Spleen (tissue), 13 donors: ENCODE results near the gene MAMDC2. TPM values are rescaled to one million over a fixed set of nuclear protein-coding genes. Genes with fewer than 3 reads are reported as not detected.

Experiments used
- DNase-seq: peaks from one replicate; pipeline ENCODE4 v3.0.0-alpha.2; 2020
- H3K27ac ChIP-seq, 8 donors: fragments of 200-600 bp; sonication (generic) in 7 of 8; 1 replicate in 4 of 8; 2 replicates in 4 of 8; pipeline versions ENCODE4 v1.5.0 to v1.8.0; 2016 to 2021; ENCODE audit warnings: inconsistent platforms in 4 of 8, mild to moderate bottlenecking in 4 of 8, moderate library complexity in 1 of 8
- H3K27me3 ChIP-seq, 7 donors: fragments of 200-600 bp; sonication (generic) in 6 of 7; replicated peaks in 1 of 7; 1 replicate in 4 of 7; 2 replicates in 3 of 7; pipeline versions ENCODE4 v1.5.0 to v1.8.0; 2016 to 2021; ENCODE audit warnings: inconsistent platforms in 3 of 7, mild to moderate bottlenecking in 1 of 7
- H3K36me3 ChIP-seq, 6 donors: fragments of 200-600 bp; sonication (generic) in 5 of 6; 1 replicate in 4 of 6; 2 replicates in 2 of 6; pipeline versions ENCODE4 v1.5.0 to v1.8.0; 2016 to 2021; ENCODE audit warnings: inconsistent platforms in 2 of 6
- H3K4me1 ChIP-seq, 6 donors: fragments of 200-600 bp; sonication (generic) in 5 of 6; 1 replicate in 3 of 6; 2 replicates in 3 of 6; pipeline versions ENCODE4 v1.5.0 to v1.8.0; 2016 to 2021; ENCODE audit warnings: inconsistent platforms in 3 of 6
- H3K4me3 ChIP-seq, 8 donors: fragments of 200-600 bp; sonication (generic) in 7 of 8; 1 replicate in 4 of 8; 2 replicates in 4 of 8; pipeline versions ENCODE4 v1.5.0 to v1.8.0; 2016 to 2021; ENCODE audit warnings: inconsistent platforms in 4 of 8, mild to moderate bottlenecking in 4 of 8, moderate library complexity in 2 of 8
- H3K9me3 ChIP-seq, 8 donors: fragments of 200-600 bp; sonication (generic) in 7 of 8; 1 replicate in 4 of 8; 2 replicates in 4 of 8; pipeline versions ENCODE4 v1.5.0 to v1.8.0; 2016 to 2021; ENCODE audit warnings: inconsistent platforms in 4 of 8
- CTCF ChIP-seq, 11 experiments: fragments of 200-600 bp in 7 of 11; fragments of 450-650 bp in 4 of 11; sonication (generic) in 4 of 11; IDR thresholded peaks in 8 of 11; conservative IDR thresholded peaks in 3 of 11; 1 replicate in 7 of 11; 2 replicates in 4 of 11; pipeline versions ENCODE4 v1.4.0 to v1.8.0; 2016 to 2021; ENCODE audit warnings: antibody characterized with exemption in 11 of 11, inconsistent platforms in 4 of 11, mild to moderate bottlenecking in 1 of 11
- POLR2A ChIP-seq, 3 donors: fragments of 450-650 bp; IDR thresholded peaks; one replicate each; pipeline ENCODE4 v1.5.1; 2017; ENCODE audit warnings: antibody characterized with exemption in 3 of 3, mild to moderate bottlenecking in 1 of 3
- POLR2AphosphoS5 ChIP-seq, 3 donors: sonication (generic); formaldehyde crosslinking; IDR thresholded peaks; one replicate each; pipeline ENCODE4 v1.5.1; 2017; ENCODE audit warnings: antibody characterized with exemption in 3 of 3
- WGBS, 5 donors: extraction: QIAGEN DNeasy Blood & Tissue Kit in 3 of 5; methylation state at CpG; one replicate each; pipeline versions ENCODE4 v1.1.5 to v1.1.7; 2013 to 2018; 5-methylcytosine and 5-hydroxymethylcytosine counted together
- intact Hi-C: fragments of 100-400 bp; cut with DNase I; formaldehyde crosslinking; loops from one replicate; pipeline ENCODE4 v1.15.0; 2023; ENCODE audit warnings: low total_unique reads
- long read RNA-seq, 2 donors: transcript quantifications; one replicate each; lab custom pipeline, GENCODE V29; 2026
- polyA plus RNA-seq, 3 donors: library from polyadenylated mRNA; stranded (reverse); fragments of 200-250 nt; gene quantifications; one replicate each; pipeline ENCODE4 v1.2.1, GENCODE V29; 2013
- total RNA-seq, 7 donors: library from RNA; depleted of rRNA in 3 of 7; stranded (reverse); fragments of >200 nt in 3 of 7; fragmentation: NEBNext Ultra II Directional in 4 of 7; extraction: Animal tissue kit (Norgen Biotek cat#: 25700) in 4 of 7; gene quantifications; one replicate each; pipeline versions ENCODE4 v1.1.0 to v1.2.1, GENCODE V29; 2016 to 2021
- donor health status: healthy with polysubstance abuse.
- donor health status: DM: no; HTN: no; CAD: no; lungs with moderate emphysema.
- donor health status: DM: no; HTN: no; CAD: no.
- donor health status: Bipolar disorder and iron deficiency.
- donor health status: healthy.
- donor health status: DM: no; HTN: no; CAD: no.
- donor health status: DM: yes; HTN: yes; CAD: no.

The MAMDC2 gene
- total RNA-seq = 10 to 100 TPM in 6 of 7 donors, 1 to 10 TPM in 1; 9.3 to 65.5 (median 45.6) TPM
- 1 to 10 TPM; 1.5 to 5.3 (median 2.2) TPM for polyA plus RNA-seq
- long read RNA-seq, donor 1, transcript MAMDC2-201 (14 exons, 3,616 nt) = major isoform, 5 of 13 reads
- long read RNA-seq, donor 1, partial matches to known transcripts = 8 of 13 reads
- long read RNA-seq, donor 1, other reads (novel, unspliced or antisense) = 0 of 13 reads
- long read RNA-seq, donor 2, transcript MAMDC2-201 (14 exons, 3,616 nt) = major isoform, 5 of 12 reads
- long read RNA-seq, donor 2, partial matches to known transcripts = 7 of 12 reads
- long read RNA-seq, donor 2, other reads (novel, unspliced or antisense) = 0 of 12 reads

GRCh38 chr9:70043689-70044489 is at the start of gene MAMDC2:
Gene MAMDC2 (plus strand): TSS chr9:70043848. CDS start chr9:70044198, 350 bp downstream.
- Histone ChIP-seq H3K36me3 (no peaks in the 10 kb centered on the region), H3K27ac (peak within 1 kb of the TSS in 7 of 8 donors; percentile 2 to 78 (median 59)), H3K4me3 (peak within 1 kb of the TSS; percentile 16 to 66 (median 41)), H3K4me1 (peaks cover 0 to 37% (median 17%) of the 10 kb centered on the region in 6 donors), H3K9me3 (no peaks in the 10 kb centered on the region), H3K27me3 (peaks cover 0 to 55% (median 10%) of the 10 kb centered on the region in 7 donors)
- WGBS, 5 donors = 1 to 7% (median 4%) methylated on average over 41 to 55 of the region's 55 CpGs
- DNase-seq = peak; percentile 77
- TF ChIP-seq POLR2A (IDR thresholded peaks at IDR 0.05) = peak in 1 of 3 donors; percentile 30
- no peak for TF ChIP-seq CTCF (IDR thresholded peaks at IDR 0.05 in 8 of 11, conservative IDR thresholded peaks at IDR 0.05 in 3 of 11)
- peak; percentile 34 to 82 (median 79) for TF ChIP-seq POLR2AphosphoS5 (IDR thresholded peaks at IDR 0.05)
- intact Hi-C loops = no loop called here

GRCh38 chr9:69995846-69996245 is 47.8 kb upstream of the MAMDC2 start:
- no peak overlapping the region for H3K4me3 ChIP-seq
- no peaks in the 10 kb centered on the region for H3K36me3 ChIP-seq
- DNase-seq = no peak
- intact Hi-C loops = no loop called here
- TF ChIP-seq CTCF (IDR thresholded peaks at IDR 0.05 in 8 of 11, conservative IDR thresholded peaks at IDR 0.05 in 3 of 11) (no peak), POLR2A (IDR thresholded peaks at IDR 0.05) (no peak), POLR2AphosphoS5 (IDR thresholded peaks at IDR 0.05) (no peak)
- H3K27ac ChIP-seq = peak overlapping the region in 4 of 8 donors; percentile 6 to 57 (median 29)
- no peaks in the 10 kb centered on the region for H3K4me1 ChIP-seq
- H3K9me3 ChIP-seq = no peaks in the 10 kb centered on the region
- 82 to 96% (median 92%) methylated on average over 1 of the region's 1 CpG for WGBS, 5 donors
- H3K27me3 ChIP-seq = no peaks in the 10 kb centered on the region

- H3K27me3 ChIP-seq = no peaks in the 10 kb centered on the region
- intact Hi-C loops = no loop called here
- no peaks in the 10 kb centered on the region for H3K36me3 ChIP-seq
- H3K4me1 ChIP-seq = no peaks in the 10 kb centered on the region
- 75 to 90% (median 81%) methylated on average over 2 of the region's 2 CpGs for WGBS, 5 donors
- H3K27ac ChIP-seq = peak overlapping the region in 3 of 8 donors; percentile 20 to 59 (median 42)
- H3K9me3 ChIP-seq = no peaks in the 10 kb centered on the region
- no peak for DNase-seq
- no peak overlapping the region for H3K4me3 ChIP-seq
- TF ChIP-seq POLR2AphosphoS5 (IDR thresholded peaks at IDR 0.05) (peak in 1 of 3 donors; percentile 62), CTCF (IDR thresholded peaks at IDR 0.05 in 8 of 11, conservative IDR thresholded peaks at IDR 0.05 in 3 of 11) (no peak), POLR2A (IDR thresholded peaks at IDR 0.05) (no peak)
Measured at GRCh38 chr9:69996967-69997366, 46.7 kb upstream of the MAMDC2 start.

- intact Hi-C loops = no loop called here
- H3K4me1 ChIP-seq = no peaks in the 10 kb centered on the region
- peak overlapping the region in 3 of 8 donors; percentile 20 to 59 (median 42) for H3K27ac ChIP-seq
- WGBS, 5 donors = 66 to 82% (median 74%) methylated on average over 2 of the region's 2 CpGs
- TF ChIP-seq POLR2A (IDR thresholded peaks at IDR 0.05) (no peak), POLR2AphosphoS5 (IDR thresholded peaks at IDR 0.05) (no peak), CTCF (IDR thresholded peaks at IDR 0.05 in 8 of 11, conservative IDR thresholded peaks at IDR 0.05 in 3 of 11) (no peak)
- H3K36me3 ChIP-seq = no peaks in the 10 kb centered on the region
- DNase-seq = no peak
- no peak overlapping the region for H3K4me3 ChIP-seq
- H3K27me3 ChIP-seq = no peaks in the 10 kb centered on the region
- no peaks in the 10 kb centered on the region for H3K9me3 ChIP-seq
Measured at GRCh38 chr9:69997524-69997923, 46.1 kb upstream of the MAMDC2 start.
